Measurements from ENCODE around the gene SIM2. TPM values are rescaled to one million over a fixed set of nuclear protein-coding genes. Genes with fewer than 3 reads are reported as not detected.
"Not testable (repeated sequence)": the region's sequence is repeated elsewhere in the genome, so short reads cannot be mapped to it uniquely, and the experiment has no call there.

SIM2 gene
- total and polyA plus RNA-seq, 5 experiments from 2014 or later, result 0.03 to 0.04 TPM; not detected in 3

DNA sequence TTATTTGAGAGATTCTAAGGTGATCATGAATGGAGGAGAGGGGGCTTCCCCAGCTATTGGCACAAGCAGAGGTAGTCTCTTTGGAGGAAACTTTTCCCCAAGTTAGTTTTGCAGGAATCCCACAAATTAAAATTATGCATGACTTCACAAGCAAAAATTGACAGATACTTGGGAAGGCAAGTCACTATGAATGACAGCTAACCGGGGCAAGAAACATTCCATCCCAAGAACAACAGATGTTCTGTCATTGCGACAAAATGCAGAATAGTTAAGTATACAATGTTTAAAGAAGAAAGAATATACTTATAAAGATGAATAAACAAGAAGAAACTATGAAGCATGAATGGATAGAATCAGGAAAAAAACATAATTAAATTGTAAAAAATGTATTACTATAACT lies 27.1 kb upstream of the SIM2 start:
- Mint-ChIP-seq H3K4me1 (no peaks in the 10 kb centered on the region), H3K27me3 (peaks cover 15 to 67% (median 31%) of the 10 kb centered on the region in 5 donors), H3K36me3 (peaks cover 0 to 8% (median 0%) of the 10 kb centered on the region in 3 donors), H3K9me3 (peaks cover 0 to 11% (median 0%) of the 10 kb centered on the region in 9 donors), H3K27ac (no peak overlapping the region), H3K4me3 (no peak overlapping the region)
- DNase-seq, result no peak
- POLR2A ChIA-PET, result no interaction called here
- no peak for ATAC-seq

DNA sequence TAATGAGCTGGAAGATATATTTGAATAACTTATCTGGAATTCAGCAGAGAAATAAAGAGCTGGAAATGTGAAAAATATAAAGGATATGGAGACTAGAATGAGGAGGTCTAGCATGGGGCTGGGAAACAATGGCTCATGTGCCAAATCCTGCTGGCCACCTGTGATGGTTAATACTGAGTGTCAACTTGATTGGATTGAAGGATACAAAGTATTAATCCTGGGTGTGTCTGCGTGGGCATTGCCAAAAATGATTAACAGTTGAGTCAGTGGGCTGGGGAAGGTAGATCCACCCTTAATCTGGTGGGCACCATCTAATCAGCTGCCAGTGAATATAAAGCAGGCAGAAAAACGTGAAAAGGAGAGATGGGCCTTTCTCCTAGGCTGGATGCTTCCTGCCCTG lies 26.6 kb upstream of the SIM2 start:
- Mint-ChIP-seq H3K9me3 (peaks cover 0 to 11% (median 0%) of the 10 kb centered on the region in 9 donors), H3K36me3 (peaks cover 0 to 10% (median 0%) of the 10 kb centered on the region in 3 donors), H3K27me3 (peaks cover 18 to 67% (median 32%) of the 10 kb centered on the region in 5 donors)
- ATAC-seq, POLR2A ChIA-PET, H3K27ac Mint-ChIP-seq, H3K4me1 Mint-ChIP-seq, H3K4me3 Mint-ChIP-seq, DNase-seq: not testable (repeated sequence)

DNA sequence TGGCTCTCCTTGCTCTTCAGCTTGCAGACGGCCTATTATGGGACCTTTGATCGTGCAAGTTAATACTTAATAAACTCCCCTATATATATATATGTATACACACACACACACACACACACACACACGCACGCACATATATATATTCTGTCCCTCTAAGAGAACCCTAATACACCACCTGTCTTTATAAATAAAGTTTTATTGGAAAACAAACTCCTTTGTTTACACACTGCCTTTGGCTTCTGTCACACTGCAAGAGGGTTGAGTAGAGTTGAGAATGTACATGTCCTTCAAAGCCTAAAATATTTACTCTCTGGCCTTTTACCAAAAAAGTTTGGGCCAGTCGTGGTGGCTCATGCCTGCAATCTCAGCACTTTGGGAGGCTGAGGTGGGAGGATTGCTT lies 26.2 kb upstream of the SIM2 start:
- ATAC-seq, result no peak
- H3K4me1 Mint-ChIP-seq, result no peaks in the 10 kb centered on the region
- POLR2A ChIA-PET, result no interaction called here
- H3K36me3 Mint-ChIP-seq, result peaks cover 0 to 10% (median 0%) of the 10 kb centered on the region in 3 donors
- H3K27ac Mint-ChIP-seq, result no peak overlapping the region
- H3K4me3 Mint-ChIP-seq, result no peak overlapping the region
- H3K9me3 Mint-ChIP-seq, result peaks cover 0 to 11% (median 2%) of the 10 kb centered on the region in 9 donors
- DNase-seq, result no peak
- H3K27me3 Mint-ChIP-seq, result peaks cover 18 to 67% (median 31%) of the 10 kb centered on the region in 5 donors

DNA sequence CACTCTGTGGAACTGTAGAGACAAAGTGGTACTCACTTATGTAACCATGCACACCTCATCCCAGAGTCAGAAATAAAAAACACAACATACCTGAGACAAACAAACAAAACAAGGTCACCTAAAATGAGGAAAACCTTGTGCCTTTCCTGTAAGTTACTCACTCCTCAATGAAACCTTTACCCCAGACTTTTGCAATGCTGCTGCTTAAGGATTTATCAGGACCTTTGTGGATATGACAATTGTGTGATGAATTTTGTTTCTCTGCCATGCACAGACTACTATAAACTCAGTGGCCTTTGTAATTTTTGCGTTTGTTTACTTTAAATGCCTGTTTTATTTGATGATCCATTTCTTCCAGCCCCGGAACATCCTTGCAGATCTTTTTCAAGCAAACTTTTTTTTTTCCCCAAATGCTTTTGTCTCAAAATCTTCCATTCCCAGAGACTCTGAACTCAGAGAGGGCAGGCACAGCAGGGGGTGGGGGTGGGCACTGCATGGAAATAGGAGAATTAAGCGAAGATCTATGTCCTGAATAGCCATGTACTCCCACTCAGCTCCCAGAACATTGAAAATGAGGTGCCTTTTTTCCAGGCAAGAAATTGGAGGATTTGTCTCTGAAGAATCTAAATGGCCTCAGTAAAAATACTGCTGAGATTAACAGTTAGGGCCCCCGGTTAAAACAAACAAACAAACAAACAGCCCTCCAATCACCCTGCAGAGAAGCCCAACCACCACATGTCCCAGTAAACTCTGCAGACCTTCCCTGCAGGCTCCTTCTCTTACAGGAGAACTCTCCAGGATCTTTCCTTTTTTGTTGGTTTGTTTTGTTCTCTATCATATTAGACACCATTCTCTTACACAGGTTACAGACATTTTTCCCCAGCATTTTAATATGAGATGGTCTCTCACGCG lies 22.6 kb upstream of the SIM2 start:
- ATAC-seq (no peak), DNase-seq (no peak)
- peaks cover 4 to 28% (median 22%) of the 10 kb centered on the region in 9 donors for H3K9me3 Mint-ChIP-seq
- peaks cover 0 to 27% (median 11%) of the 10 kb centered on the region in 3 donors for H3K36me3 Mint-ChIP-seq
- POLR2A ChIA-PET, result no interaction called here
- no peak overlapping the region for H3K4me3 Mint-ChIP-seq
- no peaks in the 10 kb centered on the region for H3K4me1 Mint-ChIP-seq
- H3K27ac Mint-ChIP-seq, result no peak overlapping the region
- H3K27me3 Mint-ChIP-seq, result peaks cover 28 to 71% (median 43%) of the 10 kb centered on the region in 5 donors

DNA sequence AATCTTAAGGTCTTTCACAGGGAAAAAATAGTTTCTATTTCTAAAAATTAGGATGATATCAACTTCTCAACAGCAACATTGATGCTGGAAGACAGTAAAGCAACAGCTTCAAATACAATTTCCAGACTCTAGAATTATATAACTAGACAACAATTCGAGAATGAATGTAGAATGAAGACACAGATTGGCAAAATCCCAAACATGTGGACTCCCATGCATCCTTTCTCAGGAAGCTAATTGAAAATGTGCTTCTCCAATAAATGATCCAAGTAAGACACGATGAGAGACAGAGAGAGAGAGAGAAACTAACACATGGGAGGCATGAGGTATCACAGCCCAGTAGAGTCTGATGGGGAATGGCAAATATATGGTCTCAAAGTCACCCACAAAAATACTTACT lies 21.5 kb upstream of the SIM2 start:
- POLR2A ChIA-PET, result no interaction called here
- no peaks in the 10 kb centered on the region for H3K4me1 Mint-ChIP-seq
- no peak overlapping the region for H3K4me3 Mint-ChIP-seq
- peaks cover 4 to 36% (median 30%) of the 10 kb centered on the region in 9 donors for H3K9me3 Mint-ChIP-seq
- peaks cover 27 to 78% (median 48%) of the 10 kb centered on the region in 5 donors for H3K27me3 Mint-ChIP-seq
- DNase-seq, result no peak
- ATAC-seq, result no peak
- H3K27ac Mint-ChIP-seq, result no peak overlapping the region
- H3K36me3 Mint-ChIP-seq, result peaks cover 0 to 33% (median 11%) of the 10 kb centered on the region in 3 donors

DNA sequence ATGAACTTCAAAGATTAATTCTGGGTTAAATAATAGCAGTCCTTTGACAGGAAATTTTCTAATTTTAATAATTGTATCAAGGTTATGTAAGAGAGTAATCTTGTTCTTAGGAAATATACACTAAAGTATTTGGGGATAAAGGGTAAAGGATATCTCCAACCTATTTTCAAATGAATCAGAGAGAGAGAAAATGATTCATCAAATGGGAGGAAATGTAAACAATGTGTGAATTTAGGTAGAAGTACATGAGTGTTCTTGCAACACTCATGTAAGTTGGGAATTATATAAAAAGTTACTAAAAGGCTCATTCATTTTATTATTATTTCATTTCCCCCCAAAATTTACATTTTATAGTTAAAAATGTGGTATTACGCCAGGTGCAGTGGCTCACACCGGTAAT lies 20.4 kb upstream of the SIM2 start:
- no peak overlapping the region for H3K27ac Mint-ChIP-seq
- peaks cover 31 to 80% (median 57%) of the 10 kb centered on the region in 5 donors for H3K27me3 Mint-ChIP-seq
- H3K4me3 Mint-ChIP-seq, result no peak overlapping the region
- DNase-seq, result no peak
- no peaks in the 10 kb centered on the region for H3K4me1 Mint-ChIP-seq
- H3K9me3 Mint-ChIP-seq, result peaks cover 4 to 40% (median 30%) of the 10 kb centered on the region in 9 donors
- ATAC-seq, result no peak
- POLR2A ChIA-PET, result no interaction called here
- peaks cover 0 to 33% (median 11%) of the 10 kb centered on the region in 3 donors for H3K36me3 Mint-ChIP-seq

DNA sequence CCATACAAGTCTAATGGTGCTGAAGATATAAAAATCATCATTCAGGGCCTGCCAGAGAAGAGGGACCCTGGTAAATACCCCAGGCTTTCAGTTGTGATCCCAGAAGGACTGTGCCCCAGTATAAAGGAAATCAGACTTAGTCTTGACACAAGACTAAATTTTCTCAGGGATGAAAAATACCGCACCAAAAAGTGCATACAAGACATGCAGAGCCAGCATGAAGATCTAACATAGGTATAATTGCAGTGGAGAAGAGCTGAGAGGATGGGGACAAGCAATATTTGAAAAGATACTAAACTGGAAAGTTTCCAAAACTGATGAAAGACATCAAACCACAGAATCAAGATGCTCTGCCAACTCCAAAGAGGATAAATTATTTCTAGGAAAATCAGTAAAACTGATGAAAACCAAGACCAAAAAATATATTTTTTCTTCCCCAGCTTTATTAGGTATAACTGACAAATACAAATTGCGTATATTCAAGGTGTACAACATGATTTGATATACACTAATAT lies 17.7 kb upstream of the SIM2 start:
- no peak overlapping the region for H3K27ac Mint-ChIP-seq
- DNase-seq (no peak), ATAC-seq (no peak)
- peaks cover 0 to 31% (median 11%) of the 10 kb centered on the region in 3 donors for H3K36me3 Mint-ChIP-seq
- peaks cover 38 to 90% (median 70%) of the 10 kb centered on the region in 5 donors for H3K27me3 Mint-ChIP-seq
- peaks cover 4 to 36% (median 24%) of the 10 kb centered on the region in 9 donors for H3K9me3 Mint-ChIP-seq
- H3K4me3 Mint-ChIP-seq, result no peak overlapping the region
- POLR2A ChIA-PET, result no interaction called here
- no peaks in the 10 kb centered on the region for H3K4me1 Mint-ChIP-seq

DNA sequence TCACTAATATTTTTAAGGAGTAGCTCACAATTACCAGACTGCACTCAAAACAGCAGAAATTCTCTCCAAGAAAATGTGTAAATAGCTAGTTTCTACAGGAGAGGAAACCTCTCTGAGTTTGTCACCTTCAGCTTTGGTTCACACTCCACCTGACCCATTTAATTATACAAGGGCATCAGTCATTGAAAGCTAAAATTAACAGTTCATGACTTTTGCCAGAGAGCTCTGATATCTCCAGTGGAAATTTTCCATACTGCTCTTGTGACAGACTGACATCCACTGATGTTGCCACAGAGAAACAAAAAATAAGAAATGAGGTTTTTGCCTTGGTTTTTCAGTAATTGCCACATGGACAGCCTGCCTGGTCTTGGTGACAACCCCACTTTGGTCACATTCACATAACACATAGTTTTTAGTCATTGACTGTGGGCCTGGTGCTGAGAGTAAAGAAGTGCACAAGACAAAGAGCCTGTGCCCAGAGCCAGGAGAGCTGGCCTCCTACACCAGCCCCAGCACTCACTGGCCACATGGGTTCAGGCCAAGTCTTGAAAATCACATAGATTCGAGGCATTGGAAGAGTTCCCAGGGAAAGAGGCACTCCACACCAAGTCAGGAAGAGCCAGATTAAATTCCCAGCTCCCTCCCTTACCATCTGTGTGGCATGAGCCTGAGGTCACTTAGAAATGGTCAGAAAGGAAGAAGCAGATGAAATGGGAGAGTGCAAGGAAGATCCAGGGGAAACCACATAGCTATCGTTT lies 13.8 kb upstream of the SIM2 start:
- no peak for ATAC-seq
- no peak for DNase-seq
- Mint-ChIP-seq H3K36me3 (peaks cover 0 to 18% (median 9%) of the 10 kb centered on the region in 3 donors), H3K4me1 (no peaks in the 10 kb centered on the region), H3K27me3 (peaks cover 38 to 85% (median 67%) of the 10 kb centered on the region in 5 donors), H3K9me3 (peaks cover 2 to 25% (median 18%) of the 10 kb centered on the region in 9 donors), H3K4me3 (no peak overlapping the region), H3K27ac (no peak overlapping the region)
- POLR2A ChIA-PET, result no interaction called here

DNA sequence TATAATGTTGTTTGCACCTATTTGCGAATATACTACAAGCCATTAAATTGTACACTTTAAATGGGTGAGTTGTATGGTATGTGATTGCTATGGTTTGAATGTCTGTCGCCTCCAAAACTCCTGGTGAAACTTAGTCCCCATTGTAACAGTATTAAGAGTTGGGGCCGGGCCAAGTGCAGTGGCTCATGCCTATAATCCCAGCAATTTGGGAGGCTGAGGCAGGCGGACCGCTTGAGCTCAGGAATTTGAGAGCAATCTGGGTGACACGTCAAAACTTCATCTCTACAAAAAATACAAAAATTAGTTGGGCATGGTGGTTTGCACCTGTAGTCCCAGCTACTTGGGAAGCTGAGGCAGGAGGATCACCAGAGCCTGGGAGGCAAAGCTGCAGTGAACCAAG lies 12.0 kb upstream of the SIM2 start:
- DNase-seq, result no peak
- Mint-ChIP-seq H3K4me1 (peaks cover 0 to 5% (median 2%) of the 10 kb centered on the region in 4 donors), H3K27me3 (peaks cover 46 to 91% (median 73%) of the 10 kb centered on the region in 5 donors), H3K36me3 (peaks cover 0 to 1% (median 0%) of the 10 kb centered on the region in 3 donors), H3K27ac (no peak overlapping the region), H3K9me3 (peaks cover 0 to 11% (median 1%) of the 10 kb centered on the region in 9 donors), H3K4me3 (no peak overlapping the region)
- ATAC-seq, result no peak
- POLR2A ChIA-PET, result no interaction called here

DNA sequence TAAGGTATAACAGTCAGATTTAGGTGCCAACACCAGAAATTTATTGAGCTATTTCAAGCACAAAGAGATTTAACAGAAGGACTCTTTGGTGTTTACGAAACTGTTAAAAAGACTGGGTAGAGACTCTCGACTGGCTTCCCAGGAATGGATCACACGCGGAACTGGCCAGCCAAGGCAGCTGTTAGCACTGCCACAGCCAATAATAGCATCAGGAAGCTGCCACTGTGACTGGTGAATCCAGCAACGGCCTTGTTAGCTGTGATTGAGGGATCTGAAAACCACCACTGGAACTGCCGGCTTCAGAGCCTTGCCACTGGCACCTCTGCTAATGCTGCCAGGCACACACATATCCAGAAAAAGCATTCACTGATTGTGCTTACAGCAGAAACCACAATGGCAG lies 10.6 kb upstream of the SIM2 start:
- peaks cover 0 to 10% (median 0%) of the 10 kb centered on the region in 9 donors for H3K9me3 Mint-ChIP-seq
- ATAC-seq (no peak), DNase-seq (no peak)
- POLR2A ChIA-PET, result no interaction called here
- no peak overlapping the region for H3K27ac Mint-ChIP-seq
- H3K4me1 Mint-ChIP-seq, result peaks cover 0 to 12% (median 8%) of the 10 kb centered on the region in 4 donors
- H3K4me3 Mint-ChIP-seq, result no peak overlapping the region
- peaks cover 0 to 1% (median 0%) of the 10 kb centered on the region in 3 donors for H3K36me3 Mint-ChIP-seq
- peaks cover 48 to 87% (median 71%) of the 10 kb centered on the region in 5 donors for H3K27me3 Mint-ChIP-seq

DNA sequence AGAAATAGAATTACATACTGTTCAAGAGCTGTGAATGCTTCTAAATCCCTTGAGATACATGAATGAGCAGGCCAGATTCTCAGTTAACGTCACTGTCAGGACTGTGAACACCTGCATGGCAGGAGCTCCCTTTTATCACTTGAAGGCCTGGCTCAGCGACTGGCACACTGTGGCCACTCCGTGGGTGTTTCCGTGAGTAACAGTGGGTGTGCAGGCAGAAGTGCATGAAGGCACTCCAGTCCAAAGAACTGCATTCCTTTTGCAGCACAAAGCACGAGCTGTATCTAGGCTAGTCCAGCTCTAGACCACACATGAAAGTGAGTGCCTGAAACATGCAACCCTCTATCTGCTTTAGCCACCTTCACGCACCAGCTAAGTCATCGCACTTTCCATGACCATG lies 9.6 kb upstream of the SIM2 start:
- DNase-seq (no peak), ATAC-seq (no peak)
- Mint-ChIP-seq H3K27ac (peak overlapping the region in 1 of 10 donors; percentile 9), H3K4me1 (peaks cover 0 to 20% (median 10%) of the 10 kb centered on the region in 4 donors), H3K9me3 (peaks cover 0 to 10% (median 0%) of the 10 kb centered on the region in 9 donors), H3K4me3 (no peak overlapping the region), H3K36me3 (peaks cover 0 to 5% (median 1%) of the 10 kb centered on the region in 3 donors), H3K27me3 (peaks cover 49 to 89% (median 69%) of the 10 kb centered on the region in 5 donors)
- POLR2A ChIA-PET, result no interaction called here

DNA sequence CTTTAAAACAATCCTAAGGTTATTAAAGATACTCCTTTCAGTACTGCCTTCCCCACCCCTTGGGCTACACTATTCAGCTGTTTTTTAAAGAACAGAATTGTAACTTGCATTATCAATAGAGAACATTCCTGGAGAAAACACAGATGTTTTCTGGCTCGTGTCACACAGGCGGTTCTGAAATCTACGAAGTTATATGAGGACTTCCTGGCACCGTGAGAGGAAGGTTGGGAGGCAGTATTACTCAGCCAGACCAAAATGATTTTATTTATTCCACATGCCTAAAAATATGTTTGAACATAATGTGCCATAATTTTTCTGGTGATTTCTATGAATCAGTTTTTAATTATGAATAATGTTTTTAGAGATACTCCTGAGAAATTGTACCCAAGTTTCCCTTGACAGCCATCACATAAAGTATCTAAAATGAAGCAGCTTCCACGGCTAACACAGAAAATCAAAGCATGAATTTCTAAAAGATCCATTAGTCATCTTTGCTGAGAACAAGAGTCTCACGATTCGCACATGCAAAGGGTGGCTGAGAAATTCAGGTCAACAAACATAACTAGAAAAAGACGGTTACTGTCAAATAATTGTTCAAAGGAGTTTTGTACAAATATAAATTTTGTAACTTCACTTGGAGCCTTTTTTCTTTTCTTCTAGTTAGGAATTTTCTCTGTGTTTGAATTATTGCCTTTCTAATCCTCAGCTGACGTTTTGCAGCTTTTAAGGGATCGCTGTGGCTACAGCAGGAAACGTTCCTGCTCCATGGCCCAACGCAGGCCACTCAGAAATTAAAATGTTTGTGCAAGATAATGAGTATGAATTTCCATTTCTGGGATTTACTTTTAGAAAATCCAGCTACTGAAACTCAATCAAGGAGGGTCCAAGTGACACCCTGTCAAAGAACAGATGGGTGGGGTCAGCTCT lies 8.0 kb upstream of the SIM2 start:
- Mint-ChIP-seq H3K27me3 (peaks cover 47 to 89% (median 70%) of the 10 kb centered on the region in 5 donors), H3K4me1 (peaks cover 2 to 30% (median 12%) of the 10 kb centered on the region in 4 donors), H3K9me3 (peaks cover 0 to 10% (median 0%) of the 10 kb centered on the region in 9 donors), H3K27ac (peak overlapping the region in 1 of 10 donors; percentile 19), H3K4me3 (no peak overlapping the region), H3K36me3 (peaks cover 0 to 5% (median 1%) of the 10 kb centered on the region in 3 donors)
- no peak for ATAC-seq
- no peak for DNase-seq
- POLR2A ChIA-PET, result no interaction called here

Data from naive thymus-derived CD8-positive, alpha-beta T cell (primary cell).